Erythroblast (primary cell): ENCODE data around the gene AURKA.
A peak's percentile ranks its signal among the peaks of the same experiment; 100 is the strongest.

ENCODE experiments used
- DNase-seq, 2 experiments: peaks; one replicate each; lab custom pipeline; 2025; lab: John Stamatoyannopoulos, UW
- GATA1 ChIP-seq: IDR thresholded peaks from 2 replicates; pipeline ENCODE4 v1.6.1; 2011; ENCODE audit warnings: low read depth, mild to moderate bottlenecking, control low read depth, low read length, moderate library complexity
- POLR2A ChIP-seq: IDR thresholded peaks from 2 replicates; pipeline ENCODE4 v1.6.1; 2011; ENCODE audit warnings: mild to moderate bottlenecking, low read length

The AURKA gene

GRCh38 chr20:56371977-56372376, 20.0 kb downstream of the AURKA start:
- DNase-seq, result no peak
- TF ChIP-seq GATA1, result no peak
- peak; percentile 5 for TF ChIP-seq POLR2A

- peak; percentile 36 for TF ChIP-seq POLR2A
- no peak for TF ChIP-seq GATA1
These were observed 22.8 kb downstream of the AURKA start for GRCh38 chr20:56369179-56369578.

DNA sequence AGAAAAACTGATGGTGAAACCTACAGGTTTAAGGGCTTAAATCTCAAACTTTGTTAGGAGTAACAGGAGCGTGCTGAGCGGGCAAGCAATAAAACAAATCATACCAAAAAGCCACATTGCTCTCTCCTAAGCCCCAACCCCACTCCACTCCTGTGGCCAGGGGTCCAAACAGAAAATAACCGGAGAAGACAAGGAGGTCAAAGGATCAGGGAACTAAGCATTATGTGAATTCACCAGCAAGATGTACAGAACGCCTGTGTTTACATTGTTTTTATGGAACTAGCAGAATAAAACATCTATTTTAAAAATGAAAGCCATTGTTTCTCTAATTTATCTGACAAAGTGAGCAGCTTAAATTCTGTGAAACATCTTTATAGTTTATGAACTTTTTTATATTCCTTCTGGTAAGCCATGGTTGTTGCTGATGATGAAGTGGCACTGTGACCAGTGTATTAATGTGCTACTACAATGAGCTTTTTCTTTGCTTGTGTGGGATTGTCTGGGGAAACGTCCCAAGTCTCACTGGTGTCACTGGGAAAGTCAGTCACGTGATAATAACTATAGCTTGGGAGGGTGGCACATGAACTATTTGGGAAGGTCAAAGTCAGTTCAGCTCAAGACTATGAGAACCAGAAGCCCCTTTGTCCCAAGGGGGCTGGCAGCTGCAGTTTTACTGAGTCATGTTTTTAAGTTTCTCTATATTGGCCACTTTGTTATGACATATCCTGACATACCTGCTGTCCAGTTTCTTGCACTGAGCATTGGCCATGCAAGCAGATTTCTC, 23.5 kb downstream of the AURKA start:
- DNase-seq, result peak in 1 of 2 experiments; percentile 23
- TF ChIP-seq POLR2A, result peak; percentile 26
- no peak for TF ChIP-seq GATA1

More at GRCh38 chr20:56369179-56369578, 22.8 kb downstream of the AURKA start:
- no peak for DNase-seq

DNA sequence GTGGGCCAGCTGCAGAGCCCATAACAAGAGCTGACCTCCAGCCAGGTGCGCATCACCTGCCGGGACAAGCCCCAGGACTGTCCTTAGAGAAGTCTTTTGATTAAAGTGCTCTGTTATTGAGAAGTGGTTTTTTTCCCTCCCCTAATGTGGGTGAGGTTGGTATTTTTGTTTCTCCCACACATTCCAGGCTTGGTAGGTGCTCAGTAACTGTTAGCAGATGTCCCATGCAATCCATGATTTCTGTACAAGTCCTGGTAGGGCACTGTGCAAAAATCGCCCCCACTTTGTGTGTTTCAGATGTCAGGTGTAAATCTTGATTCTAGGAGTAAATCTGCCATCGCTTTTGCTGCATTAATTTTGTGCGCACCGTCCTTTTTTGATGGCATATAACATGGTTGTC, 28.5 kb downstream of the AURKA start:
- TF ChIP-seq GATA1 (no peak), POLR2A (no peak)
- DNase-seq, result peak; percentile 14 to 45

DNA sequence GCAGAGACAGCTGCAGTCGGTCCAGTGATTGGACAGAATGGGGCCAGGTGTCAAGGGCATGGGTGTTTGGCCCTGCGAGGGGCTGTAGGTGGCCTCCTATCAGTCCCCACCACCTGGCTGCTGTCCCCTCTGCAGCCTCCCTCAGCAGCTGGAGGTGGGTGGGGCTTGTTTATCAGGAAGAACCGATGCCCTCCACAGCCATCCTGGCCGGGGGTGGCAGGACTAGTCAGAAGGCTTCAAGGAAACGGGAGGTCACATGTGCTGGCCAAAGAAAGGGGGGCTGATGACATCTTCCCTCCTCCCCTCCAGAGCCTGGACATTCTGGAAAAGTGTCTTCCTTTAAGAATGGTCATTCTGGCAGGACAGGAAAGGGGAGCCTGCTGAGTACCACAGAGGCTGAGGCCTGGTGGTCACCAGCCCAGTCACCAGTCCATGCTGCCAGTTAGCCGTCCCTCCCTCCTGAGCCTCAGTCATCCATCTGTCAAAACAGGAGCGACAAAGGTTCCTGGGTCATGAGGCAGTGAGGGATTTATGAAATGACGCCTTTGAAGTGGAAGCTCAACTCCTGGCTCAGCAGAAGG, 29.1 kb downstream of the AURKA start:
- peak; percentile 96 to 99 for DNase-seq
- peak; percentile 88 for TF ChIP-seq GATA1
- peak; percentile 62 for TF ChIP-seq POLR2A

GRCh38 chr20:56361900-56362299, 30.1 kb downstream of the AURKA start:
- peak; percentile 31 to 59 for DNase-seq
- no peak for TF ChIP-seq POLR2A
- TF ChIP-seq GATA1, result no peak

- TF ChIP-seq GATA1, result no peak
- TF ChIP-seq POLR2A, result no peak
- peak; percentile 47 to 57 for DNase-seq
These were observed 31.2 kb downstream of the AURKA start for GRCh38 chr20:56360908-56361205.

- DNase-seq, result peak; percentile 54 to 60
- TF ChIP-seq POLR2A (no peak), GATA1 (no peak)
These were observed 31.7 kb downstream of the AURKA start for GRCh38 chr20:56360133-56360907.

- no peak for TF ChIP-seq GATA1
- peak; percentile 17 for TF ChIP-seq POLR2A
- DNase-seq, result peak; percentile 73 to 77
These were observed 32.5 kb downstream of the AURKA start for GRCh38 chr20:56359212-56360132.

DNA sequence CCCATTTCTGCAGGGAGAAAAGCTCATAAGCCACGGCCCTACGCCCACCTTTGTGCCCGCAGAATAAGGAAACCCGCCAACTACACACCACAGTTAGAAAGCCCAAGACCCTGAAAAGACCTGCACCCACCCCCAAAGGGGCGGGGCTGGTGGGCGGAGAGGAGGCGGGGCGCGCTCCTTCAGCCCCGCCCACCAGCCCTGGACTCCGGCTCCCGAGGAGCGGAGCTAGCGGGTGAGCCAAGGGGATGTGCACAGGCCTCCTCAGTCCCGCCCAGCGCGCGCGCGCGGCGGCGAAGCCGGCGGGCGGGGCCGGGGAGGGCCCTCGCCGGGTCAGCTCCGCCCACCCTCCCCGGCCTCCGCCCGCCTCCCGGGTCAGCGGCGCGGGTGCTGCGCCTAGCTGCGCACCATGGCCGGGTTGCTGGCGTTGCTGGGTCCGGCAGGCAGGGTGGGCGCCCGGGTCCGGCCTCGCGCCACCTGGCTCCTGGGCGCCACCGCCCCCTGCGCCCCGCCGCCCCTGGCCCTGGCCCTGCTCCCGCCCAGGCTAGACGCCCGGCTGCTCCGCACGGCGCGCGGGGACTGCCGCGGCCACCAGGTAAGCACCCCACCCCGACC, 33.3 kb downstream of the AURKA start, which contains the start of gene FAM210B:
FAM210B (plus strand) TSS at position 375 of the 612 bp plus-strand sequence; CDS start at position 407, 32 bp downstream.
- TF ChIP-seq GATA1 (no peak), POLR2A (peak; percentile 52)
- DNase-seq, result peak; percentile 91 to 94

DNA sequence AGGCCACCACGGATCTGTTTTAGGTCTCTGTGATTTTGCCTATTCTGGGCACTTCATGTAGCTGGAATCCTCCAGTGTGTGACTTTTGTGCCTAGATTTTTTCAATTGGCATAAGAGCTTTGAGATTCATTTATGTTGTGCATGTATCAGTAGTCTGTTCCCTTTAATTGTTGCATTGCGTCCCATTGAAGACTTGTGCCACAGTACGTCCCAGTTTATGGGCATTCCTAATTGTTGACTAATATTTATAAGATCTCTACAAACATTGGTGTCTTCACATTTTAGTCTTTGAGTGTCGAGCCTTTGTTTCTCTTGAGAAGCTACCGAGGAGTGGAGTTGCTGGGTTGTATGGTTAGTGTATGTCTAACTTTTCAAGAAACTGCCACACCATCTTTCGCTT, 33.9 kb downstream of the AURKA start:
- no peak for DNase-seq
- no peak for TF ChIP-seq POLR2A
- TF ChIP-seq GATA1, result no peak

- no peak for TF ChIP-seq POLR2A
- no peak for TF ChIP-seq GATA1
- no peak for DNase-seq
These were observed 38.7 kb downstream of the AURKA start for GRCh38 chr20:56353356-56353755.
